GM12891 (cell line): ENCODE measurements around the gene CTNNA3.

Experiments
- POLR2A ChIP-seq: IDR thresholded peaks from 2 replicates; pipeline ENCODE4 v1.6.1; 2011; ENCODE audit warnings: low read depth, low read length, control low read depth
- POLR2AphosphoS5 ChIP-seq: IDR thresholded peaks from 2 replicates; pipeline ENCODE4 v1.6.1; 2011; ENCODE audit warnings: low read depth, low read length, control low read depth
- SPI1 ChIP-seq: IDR thresholded peaks from 2 replicates; pipeline ENCODE4 v1.6.1; 2011; ENCODE audit warnings: low read depth, low read length, control low read depth
- TAF1 ChIP-seq: IDR thresholded peaks from 2 replicates; pipeline ENCODE4 v1.6.1; 2011; ENCODE audit warnings: low read depth, low read length, control low read depth

DNA sequence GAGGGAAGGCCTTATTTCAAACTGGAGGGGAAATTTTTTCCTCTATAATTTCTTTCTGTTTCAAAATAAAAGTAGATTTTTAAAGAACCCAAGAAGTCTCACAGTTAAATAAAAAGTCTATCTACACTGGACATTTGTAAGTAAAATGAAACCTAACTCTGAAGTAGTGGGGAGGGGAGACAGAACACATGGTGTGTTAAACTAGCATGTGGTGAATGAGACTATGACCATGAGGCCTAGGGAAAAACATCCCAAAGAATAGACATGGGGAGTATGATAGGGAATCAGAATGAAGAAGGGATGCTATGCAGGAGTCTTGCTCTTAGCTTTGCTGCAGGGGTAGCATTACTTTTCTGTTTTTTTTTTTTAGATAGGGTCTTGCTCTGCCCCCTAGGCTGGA is 1831.5 kb downstream of the CTNNA3 start:
- TF ChIP-seq POLR2AphosphoS5 (no peak), POLR2A (no peak), TAF1 (no peak), SPI1 (no peak)
